ENCODE measurements around the gene CCDC28B.

CCDC28B gene

DNA sequence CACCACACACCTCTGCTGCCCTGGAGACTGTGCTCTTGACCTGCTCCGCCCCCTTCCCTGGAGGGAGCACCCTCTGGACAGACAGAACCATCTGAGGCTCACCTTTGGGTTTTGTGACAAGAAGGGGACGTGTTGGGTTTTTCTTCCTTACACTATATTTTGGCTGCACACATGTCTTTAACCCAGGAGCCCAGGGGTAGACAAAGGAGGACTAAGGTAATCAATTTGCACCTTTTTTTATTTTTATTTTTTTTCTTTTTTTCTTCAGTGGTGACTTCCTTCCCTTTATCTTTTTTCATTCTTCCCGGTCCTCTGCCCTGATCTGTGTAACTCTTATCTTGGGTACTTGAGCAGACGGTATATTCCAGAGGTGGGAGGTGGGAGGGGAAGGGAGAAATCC, 29.4 kb upstream of the CCDC28B start:
- Histone ChIP-seq H3K9me3 (no peaks in the 10 kb centered on the region), H3K4me3 (ENCODE audit: low read depth in 1 of 2, low read length in 1 of 2) (no peak overlapping the region), H3K36me3 (peaks cover 79% of the 10 kb centered on the region)

DNA sequence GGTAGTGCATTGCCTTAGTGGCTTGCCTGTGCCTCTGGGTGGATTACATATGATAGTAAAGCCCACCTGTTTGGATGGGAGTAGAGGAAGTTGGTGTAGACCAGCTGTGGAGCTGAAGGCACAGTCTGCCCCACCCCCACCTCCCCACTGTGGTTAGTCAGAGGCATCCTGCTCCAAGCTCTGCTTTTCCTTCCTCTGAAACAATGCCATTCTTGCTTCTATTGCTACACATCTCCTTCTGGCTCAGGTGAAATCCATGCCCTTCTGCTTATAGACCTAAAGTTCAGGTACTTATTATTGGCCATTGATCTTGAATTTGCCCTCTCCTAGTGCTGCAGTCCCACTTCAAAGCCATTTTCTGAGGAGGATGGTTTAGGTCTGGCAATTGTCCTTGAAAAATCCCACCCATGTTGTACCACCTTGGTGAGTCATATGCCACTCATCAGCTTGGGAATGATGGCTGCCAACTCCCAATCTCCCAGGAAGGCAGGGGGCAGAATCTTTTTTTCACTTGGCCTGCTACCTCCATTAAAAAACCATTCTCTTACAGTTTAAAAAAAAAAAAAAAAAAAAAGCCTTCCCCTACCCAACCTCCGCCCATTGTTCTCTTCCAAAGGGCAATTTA, 27.7 kb upstream of the CCDC28B start:
- Histone ChIP-seq H3K27me3 (no peaks in the 10 kb centered on the region), H3K36me3 (peaks cover 63% of the 10 kb centered on the region), H3K4me1 (ENCODE audit: control insufficient read depth in 1 of 2, insufficient read depth in 1 of 2, low read depth in 1 of 2, low read length in 1 of 2) (peaks cover 8% of the 10 kb centered on the region in 2 experiments), H3K9me3 (no peaks in the 10 kb centered on the region), H3K27ac (no peak overlapping the region), H3K4me3 (ENCODE audit: low read depth in 1 of 2, low read length in 1 of 2) (no peak overlapping the region)
- TF ChIP-seq, protein P1, sequence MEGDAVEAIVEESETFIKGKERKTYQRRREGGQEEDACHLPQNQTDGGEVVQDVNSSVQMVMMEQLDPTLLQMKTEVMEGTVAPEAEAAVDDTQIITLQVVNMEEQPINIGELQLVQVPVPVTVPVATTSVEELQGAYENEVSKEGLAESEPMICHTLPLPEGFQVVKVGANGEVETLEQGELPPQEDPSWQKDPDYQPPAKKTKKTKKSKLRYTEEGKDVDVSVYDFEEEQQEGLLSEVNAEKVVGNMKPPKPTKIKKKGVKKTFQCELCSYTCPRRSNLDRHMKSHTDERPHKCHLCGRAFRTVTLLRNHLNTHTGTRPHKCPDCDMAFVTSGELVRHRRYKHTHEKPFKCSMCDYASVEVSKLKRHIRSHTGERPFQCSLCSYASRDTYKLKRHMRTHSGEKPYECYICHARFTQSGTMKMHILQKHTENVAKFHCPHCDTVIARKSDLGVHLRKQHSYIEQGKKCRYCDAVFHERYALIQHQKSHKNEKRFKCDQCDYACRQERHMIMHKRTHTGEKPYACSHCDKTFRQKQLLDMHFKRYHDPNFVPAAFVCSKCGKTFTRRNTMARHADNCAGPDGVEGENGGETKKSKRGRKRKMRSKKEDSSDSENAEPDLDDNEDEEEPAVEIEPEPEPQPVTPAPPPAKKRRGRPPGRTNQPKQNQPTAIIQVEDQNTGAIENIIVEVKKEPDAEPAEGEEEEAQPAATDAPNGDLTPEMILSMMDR (IDR thresholded peaks at IDR 0.05) = no peak

More for the DNA sequence above, 29.4 kb upstream of the CCDC28B start:
- Histone ChIP-seq H3K4me1 (ENCODE audit: control insufficient read depth in 1 of 2, insufficient read depth in 1 of 2, low read depth in 1 of 2, low read length in 1 of 2) (peaks cover 5% of the 10 kb centered on the region in 2 experiments), H3K27me3 (no peaks in the 10 kb centered on the region), H3K27ac (no peak overlapping the region)
- TF ChIP-seq, protein P1 (IDR thresholded peaks at IDR 0.05) = no peak

GRCh38 chr1:32178380-32179192, 21.8 kb upstream of the CCDC28B start:
- no peaks in the 10 kb centered on the region for H3K27me3 ChIP-seq
- H3K36me3 ChIP-seq = peaks cover 14% of the 10 kb centered on the region
- H3K4me3 ChIP-seq (ENCODE audit: low read depth in 1 of 2, low read length in 1 of 2) = peak overlapping the region; percentile 68 to 87
- H3K4me1 ChIP-seq (ENCODE audit: control insufficient read depth in 1 of 2, insufficient read depth in 1 of 2, low read depth in 1 of 2, low read length in 1 of 2) = peaks cover 33 to 43% of the 10 kb centered on the region in 2 experiments
- no peaks in the 10 kb centered on the region for H3K9me3 ChIP-seq
- TF ChIP-seq, protein P1 (IDR thresholded peaks at IDR 0.05) = no peak
- H3K27ac ChIP-seq = peak overlapping the region; percentile 89

- TF ChIP-seq, protein P1 (IDR thresholded peaks at IDR 0.05) = no peak
- H3K4me1 ChIP-seq (ENCODE audit: control insufficient read depth in 1 of 2, insufficient read depth in 1 of 2, low read depth in 1 of 2, low read length in 1 of 2) = peaks cover 33 to 43% of the 10 kb centered on the region in 2 experiments
- H3K27ac ChIP-seq = peak overlapping the region; percentile 89
- H3K27me3 ChIP-seq = no peaks in the 10 kb centered on the region
- no peaks in the 10 kb centered on the region for H3K9me3 ChIP-seq
- peaks cover 12% of the 10 kb centered on the region for H3K36me3 ChIP-seq
- peak overlapping the region; percentile 68 to 87 for H3K4me3 ChIP-seq (ENCODE audit: low read depth in 1 of 2, low read length in 1 of 2)
These were observed 21.3 kb upstream of the CCDC28B start for GRCh38 chr1:32179193-32179442.

GRCh38 chr1:32179443-32180185, 20.8 kb upstream of the CCDC28B start, which contains the start of gene TXLNA:
TSS of gene TXLNA (plus strand) at chr1:32179675. CDS start at chr1:32180346, 671 bp downstream.
- Histone ChIP-seq H3K27me3 (no peaks in the 10 kb centered on the region), H3K27ac (peak within 1 kb of the TSS; percentile 89), H3K4me1 (ENCODE audit: control insufficient read depth in 1 of 2, insufficient read depth in 1 of 2, low read depth in 1 of 2, low read length in 1 of 2) (peaks cover 33 to 43% of the 10 kb centered on the region in 2 experiments), H3K4me3 (ENCODE audit: low read depth in 1 of 2, low read length in 1 of 2) (peak within 1 kb of the TSS; percentile 68 to 87), H3K9me3 (no peaks in the 10 kb centered on the region), H3K36me3 (peaks cover 14% of the 10 kb centered on the region)
- TF ChIP-seq, protein P1 (IDR thresholded peaks at IDR 0.05) = peak; percentile 49

All from neutrophil (primary cell).